WTC11 (cell line): Measurements from ENCODE around the gene ADAMTS8. TPM values are rescaled to one million over a fixed set of nuclear protein-coding genes. Genes with fewer than 3 reads are reported as not detected.

Source experiments
- ATAC-seq: fragments of 200-7000 bp; cut with Tn5 transposase; 2 replicates; pipeline ENCODE4 v1.10.0; 2021; ENCODE audit warnings: mild to moderate bottlenecking, moderate library complexity
- CTCF ChIA-PET: fragments of 300-600 bp; sonication (Branson Sonifier 250); formaldehyde crosslinking; loops from one replicate; lab custom pipeline; 2021; ENCODE audit warnings: antibody characterized with exemption; lab: Charles Lee
- POLR2A ChIA-PET: fragments of 350-600 bp; sonication (Branson Sonifier 250); formaldehyde crosslinking; loops from one replicate; lab custom pipeline; 2021; ENCODE audit warnings: antibody characterized with exemption; lab: Charles Lee
- DNase-seq: peaks from one replicate; pipeline ENCODE4 v3.0.0; 2021; ENCODE audit warnings: low spot score
- H3K27ac Mint-ChIP-seq: 2 replicates; pipeline ENCODE4 v1.8.0; 2021; ENCODE audit warnings: mixed read lengths
- H3K27me3 Mint-ChIP-seq: 2 replicates; pipeline ENCODE4 v1.8.0; 2021; ENCODE audit warnings: low read depth, mild to moderate bottlenecking, moderate library complexity, mixed read lengths
- H3K36me3 Mint-ChIP-seq: 2 replicates; pipeline ENCODE4 v1.8.0; 2021; ENCODE audit warnings: mixed read lengths
- H3K4me1 Mint-ChIP-seq: 2 replicates; pipeline ENCODE4 v1.8.0; 2022; ENCODE audit warnings: mixed read lengths
- H3K4me3 Mint-ChIP-seq: 2 replicates; pipeline ENCODE4 v1.8.0; 2021; ENCODE audit warnings: mild to moderate bottlenecking, moderate library complexity, mixed read lengths
- H3K9me3 Mint-ChIP-seq: 2 replicates; pipeline ENCODE4 v1.8.0; 2021; ENCODE audit warnings: mixed read lengths
- ELF4 ChIP-seq: sonication (generic); formaldehyde crosslinking; IDR thresholded peaks from 2 replicates; pipeline ENCODE4 v1.8.1; 2022; ENCODE audit warnings: low read depth, mild to moderate bottlenecking, moderate library complexity, missing genetic modification reagents
- ESRRA ChIP-seq: sonication (generic); formaldehyde crosslinking; IDR thresholded peaks from 2 replicates; pipeline ENCODE4 v1.8.1; 2022; ENCODE audit warnings: mild to moderate bottlenecking, missing genetic modification reagents, borderline replicate concordance
- GRHL2 ChIP-seq: fragments of 250-450 bp; sonication (Bioruptor Pico); IDR thresholded peaks from 2 replicates; pipeline ENCODE4 v1.8.0; 2022; ENCODE audit warnings: mild to moderate bottlenecking, moderate library complexity; ENCODE audit not compliant: insufficient replicate concordance, severe bottlenecking
- IRF1 ChIP-seq: sonication (generic); formaldehyde crosslinking; IDR thresholded peaks from 2 replicates; pipeline ENCODE4 v1.8.0; 2023; ENCODE audit warnings: missing genetic modification reagents
- NFATC4 ChIP-seq: fragments of 250-450 bp; sonication (Bioruptor Pico); IDR thresholded peaks from 2 replicates; pipeline ENCODE4 v1.9.0; 2021; ENCODE audit warnings: mild to moderate bottlenecking
- NFYB ChIP-seq: sonication (generic); formaldehyde crosslinking; conservative IDR thresholded peaks from 2 replicates; pipeline ENCODE4 v1.8.0; 2022; ENCODE audit warnings: low read depth, missing genetic modification reagents
- NR3C1 ChIP-seq: sonication (generic); formaldehyde crosslinking; conservative IDR thresholded peaks from 2 replicates; pipeline ENCODE4 v1.8.1; 2023; ENCODE audit warnings: low read depth, mild to moderate bottlenecking, missing genetic modification reagents
- PRDM15 ChIP-seq: sonication (generic); formaldehyde crosslinking; IDR thresholded peaks from 2 replicates; pipeline ENCODE4 v1.8.0; 2022; ENCODE audit warnings: missing genetic modification reagents
- SMAD3 ChIP-seq: sonication (generic); formaldehyde crosslinking; IDR thresholded peaks from 2 replicates; pipeline ENCODE4 v1.8.0; 2022; ENCODE audit warnings: missing genetic modification reagents, mild to moderate bottlenecking, borderline replicate concordance
- USF2 ChIP-seq: sonication (generic); formaldehyde crosslinking; IDR thresholded peaks from 2 replicates; pipeline ENCODE4 v1.8.1; 2023; ENCODE audit warnings: mild to moderate bottlenecking, missing genetic modification reagents, moderate library complexity
- ZNF317 ChIP-seq: sonication (generic); formaldehyde crosslinking; IDR thresholded peaks from 2 replicates; pipeline ENCODE4 v1.8.1; 2023; ENCODE audit warnings: low read depth, mild to moderate bottlenecking, moderate library complexity, missing genetic modification reagents, borderline replicate concordance
- ZNF416 ChIP-seq: fragments of 250-450 bp; sonication (Bioruptor Pico); IDR thresholded peaks from 2 replicates; pipeline ENCODE4 v1.9.0; 2021; ENCODE audit warnings: mild to moderate bottlenecking, inconsistent platforms
- ZNF423 ChIP-seq: fragments of 250-450 bp; sonication (Bioruptor Pico); IDR thresholded peaks from 2 replicates; pipeline ENCODE4 v2.1.2; 2022; ENCODE audit warnings: mild to moderate bottlenecking, moderate library complexity
- ZSCAN18 ChIP-seq: fragments of 250-450 bp; sonication (Bioruptor Pico); IDR thresholded peaks from 2 replicates; pipeline ENCODE4 v2.1.2; 2022; ENCODE audit warnings: mild to moderate bottlenecking, moderate library complexity
- total RNA-seq: library from RNA; stranded (reverse); gene quantifications from 3 replicates; pipeline ENCODE4 v1.2.3, GENCODE V29; 2021
- TF ChIP-seq, protein P1 (sequence below): sonication (generic); formaldehyde crosslinking; IDR thresholded peaks from 2 replicates; pipeline ENCODE4 v1.8.0; 2023; ENCODE audit warnings: mild to moderate bottlenecking, missing genetic modification reagents
- TF ChIP-seq, protein P2 (sequence below): fragments of 250-450 bp; sonication (Bioruptor Pico); conservative IDR thresholded peaks from 2 replicates; pipeline ENCODE4 v1.9.0; 2021; ENCODE audit warnings: mild to moderate bottlenecking
- TF ChIP-seq, protein P3 (sequence below): fragments of 250-450 bp; sonication (Bioruptor Pico); IDR thresholded peaks from 2 replicates; pipeline ENCODE4 v1.9.0; 2021; ENCODE audit warnings: mild to moderate bottlenecking, borderline replicate concordance

ADAMTS8 gene
- total RNA-seq, 1 experiment from 2014 or later = 9.9 TPM

- TF ChIP-seq, protein P1, sequence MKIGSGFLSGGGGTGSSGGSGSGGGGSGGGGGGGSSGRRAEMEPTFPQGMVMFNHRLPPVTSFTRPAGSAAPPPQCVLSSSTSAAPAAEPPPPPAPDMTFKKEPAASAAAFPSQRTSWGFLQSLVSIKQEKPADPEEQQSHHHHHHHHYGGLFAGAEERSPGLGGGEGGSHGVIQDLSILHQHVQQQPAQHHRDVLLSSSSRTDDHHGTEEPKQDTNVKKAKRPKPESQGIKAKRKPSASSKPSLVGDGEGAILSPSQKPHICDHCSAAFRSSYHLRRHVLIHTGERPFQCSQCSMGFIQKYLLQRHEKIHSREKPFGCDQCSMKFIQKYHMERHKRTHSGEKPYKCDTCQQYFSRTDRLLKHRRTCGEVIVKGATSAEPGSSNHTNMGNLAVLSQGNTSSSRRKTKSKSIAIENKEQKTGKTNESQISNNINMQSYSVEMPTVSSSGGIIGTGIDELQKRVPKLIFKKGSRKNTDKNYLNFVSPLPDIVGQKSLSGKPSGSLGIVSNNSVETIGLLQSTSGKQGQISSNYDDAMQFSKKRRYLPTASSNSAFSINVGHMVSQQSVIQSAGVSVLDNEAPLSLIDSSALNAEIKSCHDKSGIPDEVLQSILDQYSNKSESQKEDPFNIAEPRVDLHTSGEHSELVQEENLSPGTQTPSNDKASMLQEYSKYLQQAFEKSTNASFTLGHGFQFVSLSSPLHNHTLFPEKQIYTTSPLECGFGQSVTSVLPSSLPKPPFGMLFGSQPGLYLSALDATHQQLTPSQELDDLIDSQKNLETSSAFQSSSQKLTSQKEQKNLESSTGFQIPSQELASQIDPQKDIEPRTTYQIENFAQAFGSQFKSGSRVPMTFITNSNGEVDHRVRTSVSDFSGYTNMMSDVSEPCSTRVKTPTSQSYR (CRISPR knock-in tag) = no peak
- no peak for TF ChIP-seq NR3C1 (CRISPR knock-in tag)
- no peak for TF ChIP-seq USF2
- TF ChIP-seq GRHL2 (CRISPR knock-in tag) = no peak
- TF ChIP-seq, protein P2, sequence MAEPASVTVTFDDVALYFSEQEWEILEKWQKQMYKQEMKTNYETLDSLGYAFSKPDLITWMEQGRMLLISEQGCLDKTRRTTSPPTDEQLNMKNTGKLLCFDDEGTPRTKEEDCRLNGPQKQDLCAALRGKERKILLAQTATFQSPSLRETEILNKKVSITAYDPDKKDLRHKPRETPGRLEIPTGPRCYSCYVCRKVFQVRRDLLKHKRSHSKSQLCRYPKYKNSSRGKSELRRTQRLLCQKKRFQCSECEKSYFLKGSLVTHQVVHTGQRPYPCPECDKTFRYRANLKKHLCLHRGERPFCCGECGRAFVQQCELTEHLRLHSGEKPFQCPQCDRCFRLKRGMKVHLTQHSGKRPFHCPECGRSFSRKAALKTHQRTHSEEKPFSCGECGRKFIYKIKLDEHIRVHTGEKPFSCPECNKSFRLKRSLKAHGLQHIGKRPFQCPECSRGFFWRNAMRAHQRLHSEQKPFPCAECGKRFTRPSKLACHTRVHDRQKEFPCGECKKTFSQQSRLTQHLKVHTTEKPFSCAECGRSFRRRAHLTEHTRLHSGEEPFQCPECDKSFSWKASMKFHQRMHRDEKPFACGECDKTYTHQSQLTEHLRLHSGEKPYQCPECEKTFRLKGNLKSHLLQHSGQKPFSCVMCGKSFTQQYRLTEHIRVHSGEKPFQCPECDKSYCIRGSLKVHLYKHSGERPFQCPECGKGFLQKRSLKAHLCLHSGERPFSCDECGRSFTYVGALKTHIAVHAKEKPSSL (CRISPR knock-in tag) = no peak
- TF ChIP-seq ZSCAN18 (CRISPR knock-in tag) = no peak
- no peak for TF ChIP-seq ELF4 (CRISPR knock-in tag)
- TF ChIP-seq, protein P3, sequence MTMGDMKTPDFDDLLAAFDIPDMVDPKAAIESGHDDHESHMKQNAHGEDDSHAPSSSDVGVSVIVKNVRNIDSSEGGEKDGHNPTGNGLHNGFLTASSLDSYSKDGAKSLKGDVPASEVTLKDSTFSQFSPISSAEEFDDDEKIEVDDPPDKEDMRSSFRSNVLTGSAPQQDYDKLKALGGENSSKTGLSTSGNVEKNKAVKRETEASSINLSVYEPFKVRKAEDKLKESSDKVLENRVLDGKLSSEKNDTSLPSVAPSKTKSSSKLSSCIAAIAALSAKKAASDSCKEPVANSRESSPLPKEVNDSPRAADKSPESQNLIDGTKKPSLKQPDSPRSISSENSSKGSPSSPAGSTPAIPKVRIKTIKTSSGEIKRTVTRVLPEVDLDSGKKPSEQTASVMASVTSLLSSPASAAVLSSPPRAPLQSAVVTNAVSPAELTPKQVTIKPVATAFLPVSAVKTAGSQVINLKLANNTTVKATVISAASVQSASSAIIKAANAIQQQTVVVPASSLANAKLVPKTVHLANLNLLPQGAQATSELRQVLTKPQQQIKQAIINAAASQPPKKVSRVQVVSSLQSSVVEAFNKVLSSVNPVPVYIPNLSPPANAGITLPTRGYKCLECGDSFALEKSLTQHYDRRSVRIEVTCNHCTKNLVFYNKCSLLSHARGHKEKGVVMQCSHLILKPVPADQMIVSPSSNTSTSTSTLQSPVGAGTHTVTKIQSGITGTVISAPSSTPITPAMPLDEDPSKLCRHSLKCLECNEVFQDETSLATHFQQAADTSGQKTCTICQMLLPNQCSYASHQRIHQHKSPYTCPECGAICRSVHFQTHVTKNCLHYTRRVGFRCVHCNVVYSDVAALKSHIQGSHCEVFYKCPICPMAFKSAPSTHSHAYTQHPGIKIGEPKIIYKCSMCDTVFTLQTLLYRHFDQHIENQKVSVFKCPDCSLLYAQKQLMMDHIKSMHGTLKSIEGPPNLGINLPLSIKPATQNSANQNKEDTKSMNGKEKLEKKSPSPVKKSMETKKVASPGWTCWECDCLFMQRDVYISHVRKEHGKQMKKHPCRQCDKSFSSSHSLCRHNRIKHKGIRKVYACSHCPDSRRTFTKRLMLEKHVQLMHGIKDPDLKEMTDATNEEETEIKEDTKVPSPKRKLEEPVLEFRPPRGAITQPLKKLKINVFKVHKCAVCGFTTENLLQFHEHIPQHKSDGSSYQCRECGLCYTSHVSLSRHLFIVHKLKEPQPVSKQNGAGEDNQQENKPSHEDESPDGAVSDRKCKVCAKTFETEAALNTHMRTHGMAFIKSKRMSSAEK (CRISPR knock-in tag) = no peak
Observed at GRCh38 chr11:130436171-130436570, 7.8 kb upstream of the ADAMTS8 start (continued).

DNA sequence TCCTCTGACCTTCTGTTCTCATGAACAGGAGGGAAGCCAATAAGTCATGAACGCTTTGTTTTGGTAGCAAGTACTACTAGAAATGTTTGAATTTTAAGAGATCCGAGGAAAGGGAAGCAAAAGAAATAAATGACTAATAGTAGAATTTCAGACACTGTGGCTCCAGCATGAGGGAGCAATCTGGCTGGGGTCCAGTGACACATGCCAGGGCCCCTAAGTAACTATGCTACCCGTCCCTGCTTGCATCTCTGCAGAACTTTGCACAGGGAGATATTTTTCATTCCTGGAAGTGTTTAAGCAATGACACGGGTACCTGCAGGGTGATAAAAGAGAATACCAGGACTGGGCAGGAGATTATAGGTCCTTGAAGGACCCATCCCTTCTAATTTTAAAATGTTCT, 7.3 kb upstream of the ADAMTS8 start:
- Mint-ChIP-seq H3K27ac (no peak overlapping the region), H3K4me1 (no peaks in the 10 kb centered on the region), H3K9me3 (peaks cover 5% of the 10 kb centered on the region; the same call in 1 of the 2 replicates), H3K27me3 (peaks cover 9% of the 10 kb centered on the region), H3K4me3 (no peak overlapping the region), H3K36me3 (no peaks in the 10 kb centered on the region; the same call in 1 of the 2 replicates)
- CTCF ChIA-PET = interaction anchor here (0.5 to 9.2 kb wide), 16 partner anchors 10 to 459 kb away, joined by 3 to 152 read pairs (median 4); partner anchors contain the start of gene ADAMTS15
- no peak for DNase-seq
- TF ChIP-seq ZNF423 (CRISPR knock-in tag) (no peak), ZNF416 (CRISPR knock-in tag) (no peak), PRDM15 (CRISPR knock-in tag) (no peak), NFYB (CRISPR knock-in tag) (no peak), NFATC4 (CRISPR knock-in tag) (no peak), ZNF317 (no peak), ESRRA (CRISPR knock-in tag) (no peak), IRF1 (no peak), SMAD3 (CRISPR knock-in tag) (no peak)
- no peak for ATAC-seq
- POLR2A ChIA-PET = interaction anchor here (1.5 kb wide), 1 partner anchor 426 kb away, joined by 3 read pairs; no protein-coding TSS in a partner anchor
